IMR-90 (cell line): ENCODE measurements around the gene ARHGAP21. TPM values are rescaled to one million over a fixed set of nuclear protein-coding genes. Genes with fewer than 3 reads are reported as not detected.

ENCODE experiments used
- ATAC-seq: fragments of 200-7000 bp; cut with Tn5 transposase; 2 replicates; pipeline ENCODE4 v1.9.1; 2020; ENCODE audit warnings: low read depth, mild to moderate bottlenecking, moderate library complexity
- BruUV-seq: library from RNA; stranded (reverse); fragments of 400-500 nt; replicated peaks from 2 replicates; lab custom pipeline; 2021; lab: Mats Ljungman, UMichigan
- CTCF ChIA-PET: fragments of 300-600 bp; formaldehyde crosslinking; extraction: SDS; loops from one replicate; lab custom pipeline; 2021; ENCODE audit warnings: antibody characterized with exemption; lab: Yijun Ruan, JAX
- POLR2A ChIA-PET: fragments of 300-600 bp; sonication (Branson Sonifier 250); formaldehyde crosslinking; loops from one replicate; lab custom pipeline; 2022; ENCODE audit warnings: antibody characterized with exemption; ENCODE audit not compliant: unreplicated experiment; lab: Charles Lee
- DNase-seq: peaks from one replicate; pipeline ENCODE4 v3.0.0; 2013
- H2AFZ ChIP-seq: replicated peaks from 2 replicates; pipeline ENCODE3; 2013; ENCODE audit warnings: low read length, mild to moderate bottlenecking; ENCODE audit not compliant: poor library complexity
- H2AK5ac ChIP-seq: 2 replicates; pipeline ENCODE4 v1.6.1; 2013; ENCODE audit warnings: low read depth, low read length, inconsistent platforms
- H2AK9ac ChIP-seq: replicated peaks from 2 replicates; pipeline ENCODE3; 2013; ENCODE audit warnings: mild to moderate bottlenecking, low read depth, low read length, moderate library complexity; ENCODE audit not compliant: poor library complexity
- H2BK120ac ChIP-seq: 2 replicates; pipeline ENCODE4 v1.6.1; 2013; ENCODE audit warnings: low read depth, low read length, inconsistent platforms
- H2BK15ac ChIP-seq: 3 replicates; pipeline ENCODE4 v1.6.1; 2013; ENCODE audit warnings: low read depth, low read length, inconsistent platforms
- H2BK20ac ChIP-seq: 2 replicates; pipeline ENCODE4 v1.6.1; 2013; ENCODE audit warnings: low read depth, mild to moderate bottlenecking, inconsistent platforms, low read length, moderate library complexity
- H2BK5ac ChIP-seq: 2 replicates; pipeline ENCODE4 v1.6.1; 2013; ENCODE audit warnings: mild to moderate bottlenecking, low read depth, low read length, inconsistent platforms; ENCODE audit not compliant: poor library complexity, severe bottlenecking
- H3K14ac ChIP-seq: replicated peaks from 2 replicates; pipeline ENCODE4 v1.6.1; 2013; ENCODE audit warnings: low read depth, low read length, inconsistent platforms
- H3K18ac ChIP-seq: 2 replicates; pipeline ENCODE4 v1.6.1; 2013; ENCODE audit warnings: low read depth, low read length, control low read depth
- H3K23ac ChIP-seq: 2 replicates; pipeline ENCODE4 v1.6.1; 2013; ENCODE audit warnings: low read depth, low read length, inconsistent platforms
- H3K27ac ChIP-seq: 2 replicates; pipeline ENCODE4 v1.5.1; 2013; ENCODE audit warnings: mild to moderate bottlenecking, control low read depth, low read length; ENCODE audit not compliant: insufficient read depth
- H3K27me3 ChIP-seq: 2 replicates; pipeline ENCODE4 v1.6.1; 2013; ENCODE audit warnings: low read length; ENCODE audit not compliant: control insufficient read depth, insufficient read depth
- H3K36me3 ChIP-seq: 2 replicates; pipeline ENCODE4 v1.6.1; 2013; ENCODE audit warnings: low read length, mixed read lengths; ENCODE audit not compliant: control insufficient read depth, insufficient read depth
- H3K4ac ChIP-seq: 2 replicates; pipeline ENCODE4 v1.6.1; 2013; ENCODE audit warnings: low read depth, low read length, inconsistent platforms
- H3K4me1 ChIP-seq: 2 replicates; pipeline ENCODE4 v1.6.1; 2013; ENCODE audit warnings: low read length, mixed read lengths; ENCODE audit not compliant: control insufficient read depth, insufficient read depth
- H3K4me2 ChIP-seq: 2 replicates; pipeline ENCODE4 v1.6.1; 2013; ENCODE audit warnings: low read depth, mild to moderate bottlenecking, control low read depth, low read length, moderate library complexity
- H3K4me3 ChIP-seq: 2 replicates; pipeline ENCODE4 v1.5.1; 2013; ENCODE audit warnings: low read depth, mild to moderate bottlenecking, control low read depth, low read length, moderate library complexity; ENCODE audit not compliant: insufficient read depth
- H3K56ac ChIP-seq: 2 replicates; pipeline ENCODE4 v1.6.1; 2013; ENCODE audit warnings: low read length, inconsistent platforms; ENCODE audit not compliant: insufficient read depth; ENCODE audit errors: extremely low read depth
- H3K79me1 ChIP-seq, 2 experiments: 2 replicates each; pipeline ENCODE4 v1.6.1; 2013; ENCODE audit warnings: low read length in 2 of 2, inconsistent platforms in 1 of 2, low read depth in 1 of 2
- H3K9ac ChIP-seq: 2 replicates; pipeline ENCODE4 v1.6.1; 2013; ENCODE audit warnings: low read depth, low read length, control low read depth
- H3K9me1 ChIP-seq: 2 replicates; pipeline ENCODE4 v1.6.1; 2013; ENCODE audit warnings: low read length, inconsistent platforms; ENCODE audit not compliant: insufficient read depth
- H3K9me3 ChIP-seq: 2 replicates; pipeline ENCODE4 v1.6.1; 2013; ENCODE audit warnings: low read length; ENCODE audit not compliant: control insufficient read depth, insufficient read depth
- H4K20me1 ChIP-seq: 2 replicates; pipeline ENCODE4 v1.6.1; 2013; ENCODE audit warnings: low read length, inconsistent platforms; ENCODE audit not compliant: insufficient read depth
- H4K5ac ChIP-seq: 2 replicates; pipeline ENCODE4 v1.6.1; 2013; ENCODE audit warnings: mild to moderate bottlenecking, low read depth, low read length, control low read depth
- H4K8ac ChIP-seq, 2 experiments: 2 replicates each; pipeline ENCODE4 v1.6.1; 2013; ENCODE audit warnings: low read depth in 2 of 2, low read length in 2 of 2, control low read depth in 1 of 2, inconsistent platforms in 1 of 2
- H4K91ac ChIP-seq: 2 replicates; pipeline ENCODE4 v1.6.1; 2013; ENCODE audit warnings: low read depth, low read length, inconsistent platforms; ENCODE audit not compliant: insufficient read depth
- BHLHE40 ChIP-seq: fragments of 150-350 bp; IDR thresholded peaks from 2 replicates; pipeline ENCODE4 v1.6.1; 2016; ENCODE audit warnings: mild to moderate bottlenecking, low read depth, low read length
- CEBPB ChIP-seq: IDR thresholded peaks from 2 replicates; pipeline ENCODE4 v1.6.1; 2012; ENCODE audit warnings: low read depth, low read length, improper control_type of control experiment
- CHD1 ChIP-seq: IDR thresholded peaks from 2 replicates; pipeline ENCODE4 v1.6.1; 2012; ENCODE audit warnings: low read depth, low read length, improper control_type of control experiment
- CTCF ChIP-seq: conservative IDR thresholded peaks from 2 replicates; pipeline ENCODE4 v1.5.1; 2012; ENCODE audit warnings: mild to moderate bottlenecking, low read depth, low read length, improper control_type of control experiment
- ELK1 ChIP-seq: fragments of 150-350 bp; IDR thresholded peaks from 2 replicates; pipeline ENCODE4 v1.6.1; 2016; ENCODE audit warnings: low read depth, mild to moderate bottlenecking, low read length, moderate library complexity, borderline replicate concordance
- FOS ChIP-seq: fragments of 150-350 bp; IDR thresholded peaks from 2 replicates; pipeline ENCODE4 v1.6.1; 2016; ENCODE audit warnings: low read depth, low read length
- MAFK ChIP-seq: IDR thresholded peaks from 2 replicates; pipeline ENCODE4 v1.6.1; 2012; ENCODE audit warnings: low read depth, low read length, improper control_type of control experiment
- MAZ ChIP-seq: IDR thresholded peaks from 2 replicates; pipeline ENCODE4 v1.6.1; 2012; ENCODE audit warnings: low read depth, mild to moderate bottlenecking, low read length, improper control_type of control experiment, moderate library complexity, borderline replicate concordance
- NFE2L2 ChIP-seq: fragments of 150-350 bp; IDR thresholded peaks from 2 replicates; pipeline ENCODE4 v1.6.1; 2016; ENCODE audit warnings: low read depth, mild to moderate bottlenecking, low read length
- RAD21 ChIP-seq: IDR thresholded peaks from 2 replicates; pipeline ENCODE4 v1.6.1; 2012; ENCODE audit warnings: low read length, improper control_type of control experiment
- RCOR1 ChIP-seq: IDR thresholded peaks from 2 replicates; pipeline ENCODE4 v1.6.1; 2012; ENCODE audit warnings: mild to moderate bottlenecking, low read length, improper control_type of control experiment; ENCODE audit not compliant: insufficient replicate concordance
- RFX5 ChIP-seq: IDR thresholded peaks from 2 replicates; pipeline ENCODE4 v1.8.0; 2012; ENCODE audit warnings: low read depth, mild to moderate bottlenecking, low read length, moderate library complexity
- SMC3 ChIP-seq: fragments of 150-350 bp; IDR thresholded peaks from 2 replicates; pipeline ENCODE4 v1.6.1; 2016; ENCODE audit warnings: low read depth, mild to moderate bottlenecking, antibody characterized with exemption, low read length, moderate library complexity
- WGBS, 2 experiments: methylation state at CpG; one replicate each; pipeline versions ENCODE4 v1.1.5 to v1.1.7; 2013; ENCODE audit warnings: missing lambda C conversion rate in 2 of 2; ENCODE audit not compliant: insufficient read length in 1 of 2; ENCODE audit errors: extremely low coverage in 2 of 2; 5-methylcytosine and 5-hydroxymethylcytosine counted together
- dilution Hi-C: fragments of 300-500 bp; cut with HindIII; formaldehyde crosslinking; loops from one replicate; pipeline ENCODE4 v1.14.3; 2018; ENCODE audit warnings: low sequenced_read_pairs; ENCODE audit not compliant: unreplicated experiment
- in situ Hi-C: fragments of 300-500 bp; cut with MboI; formaldehyde crosslinking; loops from 3 replicates; pipeline ENCODE4 v1.14.3; 2019; ENCODE audit warnings: low sequenced_read_pairs, inconsistent platforms, mixed read lengths
- intact Hi-C: fragments of 100-400 bp; cut with micrococcal nuclease; formaldehyde crosslinking; loops from 2 replicates; pipeline ENCODE4 v1.10.0; 2022
- polyA plus RNA-seq, 3 experiments: library from polyadenylated mRNA; depleted of rRNA; stranded (reverse); fragments of >200 nt; gene quantifications; 2 replicates each; pipeline ENCODE4 v1.2.3, GENCODE V29; 2012; ENCODE audit warnings: low replicate concordance in 1 of 3
- total RNA-seq: library from RNA; depleted of rRNA; stranded (reverse); fragments of >200 nt; gene quantifications from 2 replicates; pipeline ENCODE4 v1.2.3, GENCODE V29; 2012

Gene ARHGAP21
- total and polyA plus RNA-seq, 2 of the 4 experiments (the other 2 are of a cell fraction): 43.3 to 94.3 TPM

- H2AFZ ChIP-seq: no peak overlapping the region
- H3K4me3 ChIP-seq: no peak overlapping the region
- no peaks in the 10 kb centered on the region for H3K27me3 ChIP-seq
- dilution Hi-C loops (no loop called here), intact Hi-C loops (loop anchor here (2.0 kb wide), 3 partner anchors 77 to 437 kb away; no protein-coding TSS in a partner anchor), in situ Hi-C loops (no loop called here)
- H2BK5ac ChIP-seq: no peak overlapping the region
- ATAC-seq (no peak), DNase-seq (no peak)
- no peak overlapping the region for H2AK9ac ChIP-seq
- no peak overlapping the region for H4K91ac ChIP-seq
- WGBS, 2 experiments: 94% methylated on average over 4 of the region's 6 CpGs; no CpG with 5 or more reads in 1 of the 2 experiments
- no peak overlapping the region for H2AK5ac ChIP-seq
- H3K36me3 ChIP-seq: no peaks in the 10 kb centered on the region
- H4K5ac ChIP-seq: no peak overlapping the region; the same call in 1 of the 2 replicates
- BruUV-seq: no TSS peak
- H3K56ac ChIP-seq: no peak overlapping the region
- H3K4me2 ChIP-seq: no peak overlapping the region
- H4K20me1 ChIP-seq: peaks cover 6% of the 10 kb centered on the region; the same call in 1 of the 2 replicates
- H3K9me3 ChIP-seq: no peaks in the 10 kb centered on the region
- no peak overlapping the region for H3K9ac ChIP-seq
- H3K4ac ChIP-seq: no peak overlapping the region
- H3K23ac ChIP-seq: no peak overlapping the region
- peaks cover 12% of the 10 kb centered on the region for H3K9me1 ChIP-seq
- no peak overlapping the region for H3K18ac ChIP-seq
- POLR2A ChIA-PET: no interaction called here
- H3K27ac ChIP-seq: no peak overlapping the region
- TF ChIP-seq CEBPB (no peak), RAD21 (no peak), ELK1 (no peak), SMC3 (no peak), RFX5 (no peak), RCOR1 (no peak), CTCF (no peak), MAFK (no peak), NFE2L2 (no peak), MAZ (no peak), FOS (no peak), CHD1 (no peak), BHLHE40 (no peak)
- H3K4me1 ChIP-seq: peaks cover 8% of the 10 kb centered on the region
- no peak overlapping the region for H3K14ac ChIP-seq
- CTCF ChIA-PET: interaction anchor here (1.3 kb wide), 1 partner anchor 9 kb away, joined by 5 read pairs; no protein-coding TSS in a partner anchor
- peaks cover 5 to 52% of the 10 kb centered on the region in 2 experiments for H3K79me1 ChIP-seq
- H2BK15ac ChIP-seq: no peak overlapping the region
- H2BK120ac ChIP-seq: no peak overlapping the region
- no peak overlapping the region for H2BK20ac ChIP-seq
- H4K8ac ChIP-seq: no peak overlapping the region
These were observed 79.9 kb downstream of the ARHGAP21 start for GRCh38 chr10:24643679-24644209.
